CD4-positive, alpha-beta memory T cell (primary cell): Measurements from ENCODE around the gene GRK6. TPM values are rescaled to one million over a fixed set of nuclear protein-coding genes. Genes with fewer than 3 reads are reported as not detected.

ENCODE experiments used
- CTCF ChIA-PET: fragments of 350-600 bp; sonication (Branson Sonifier 250); formaldehyde crosslinking; loops from one replicate; lab custom pipeline; 2021; ENCODE audit warnings: inconsistent platforms; ENCODE audit not compliant: partially characterized antibody; lab: Charles Lee
- POLR2A ChIA-PET: fragments of 350-600 bp; sonication (Branson Sonifier 250); formaldehyde crosslinking; loops from one replicate; lab custom pipeline; 2021; ENCODE audit not compliant: partially characterized antibody; lab: Charles Lee
- DNase-seq, 5 donors: peaks; one replicate each; pipeline versions ENCODE4 v3.0.0 to v3.0.0-alpha.2; 2020 to 2022; ENCODE audit warnings: mixed read lengths in 1 of 5
- H3K27ac ChIP-seq: one replicate; pipeline ENCODE4 v1.7.0; 2013; ENCODE audit warnings: low read depth, low read length
- H3K27me3 ChIP-seq: 2 replicates; pipeline ENCODE4 v1.7.0; 2013; ENCODE audit warnings: mild to moderate bottlenecking, low read length, moderate library complexity; ENCODE audit not compliant: insufficient read depth
- H3K36me3 ChIP-seq: 2 replicates; pipeline ENCODE4 v1.7.0; 2013; ENCODE audit warnings: mild to moderate bottlenecking, low read length, moderate library complexity; ENCODE audit not compliant: insufficient read depth
- H3K4me1 ChIP-seq: 2 replicates; pipeline ENCODE4 v1.7.0; 2013; ENCODE audit warnings: mild to moderate bottlenecking, low read length, moderate library complexity; ENCODE audit not compliant: insufficient read depth
- H3K4me3 ChIP-seq, 2 donors: one replicate each; pipeline ENCODE4 v1.7.0; 2013; ENCODE audit warnings: low read length in 2 of 2, mild to moderate bottlenecking in 1 of 2
- H3K9me3 ChIP-seq, 2 donors: one replicate each; pipeline ENCODE4 v1.7.0; 2013; ENCODE audit warnings: low read length in 2 of 2, control low read depth in 1 of 2; ENCODE audit not compliant: control insufficient read depth in 1 of 2
- H3K27ac Mint-ChIP-seq, 7 donors: one replicate each; pipeline ENCODE4 v1.8.0; 2020 to 2021; ENCODE audit warnings: mixed read lengths in 7 of 7, mild to moderate bottlenecking in 6 of 7, inconsistent platforms in 3 of 7, moderate library complexity in 3 of 7
- H3K27me3 Mint-ChIP-seq, 2 donors: one replicate each; pipeline ENCODE4 v1.8.0; 2020 to 2021; ENCODE audit warnings: mixed read lengths in 2 of 2
- H3K36me3 Mint-ChIP-seq, 2 donors: one replicate each; pipeline ENCODE4 v1.8.0; 2020 to 2021; ENCODE audit warnings: mixed read lengths in 2 of 2, inconsistent platforms in 1 of 2, mild to moderate bottlenecking in 1 of 2
- H3K4me1 Mint-ChIP-seq, 4 donors: one replicate each; pipeline ENCODE4 v1.8.0; 2020 to 2021; ENCODE audit warnings: mixed read lengths in 4 of 4, mild to moderate bottlenecking in 1 of 4
- H3K4me3 Mint-ChIP-seq, 8 donors: one replicate each; pipeline ENCODE4 v1.8.0; 2020 to 2021; ENCODE audit warnings: mixed read lengths in 8 of 8, mild to moderate bottlenecking in 7 of 8, moderate library complexity in 6 of 8, inconsistent platforms in 3 of 8
- H3K9me3 Mint-ChIP-seq, 8 donors: one replicate each; pipeline ENCODE4 v1.8.0; 2020 to 2021; ENCODE audit warnings: mixed read lengths in 8 of 8, mild to moderate bottlenecking in 5 of 8, inconsistent platforms in 3 of 8, moderate library complexity in 1 of 8
- intact Hi-C: fragments of 100-400 bp; cut with micrococcal nuclease; formaldehyde crosslinking; loops from one replicate; pipeline ENCODE4 v1.15.1; 2023
- polyA plus RNA-seq, 2 donors: library from polyadenylated mRNA; unstranded; fragments of 300-500 nt; fragmentation: Illumina TruSeq; gene quantifications; one replicate each; pipeline ENCODE4 v1.2.3, GENCODE V29; 2021
- total RNA-seq, 2 experiments: library from RNA; stranded (reverse); gene quantifications; one replicate each; pipeline ENCODE4 v1.2.3, GENCODE V29; 2021

Gene GRK6
- total and polyA plus RNA-seq, 4 experiments from 2014 or later = 72.4 to 203 (median 190) TPM

GRCh38 chr5:177455036-177455660, 28.7 kb downstream of the GRK6 start:
- H3K27ac ChIP-seq = peak overlapping the region; percentile 96
- Mint-ChIP-seq H3K36me3 (peaks cover 0 to 9% of the 10 kb centered on the region in 2 donors), H3K27ac (peak overlapping the region; percentile 47 to 97 (median 87)), H3K27me3 (peaks cover 0 to 2% of the 10 kb centered on the region in 2 donors), H3K4me1 (peaks cover 9 to 36% (median 23%) of the 10 kb centered on the region in 4 donors), H3K9me3 (peaks cover 0 to 2% (median 0%) of the 10 kb centered on the region in 8 donors), H3K4me3 (peak overlapping the region; percentile 71 to 91 (median 82))
- no peaks in the 10 kb centered on the region for H3K36me3 ChIP-seq
- peak overlapping the region; percentile 36 to 77 for H3K4me3 ChIP-seq
- intact Hi-C loops = loop anchor here (2.0 to 5.0 kb wide), 2 partner anchors 323 to 338 kb away; partner anchors contain the start of gene NSD1
- ChIA-PET CTCF (interaction anchor here (0.8 to 26.1 kb wide), 31 partner anchors 9 to 269 kb away, joined by 3 to 821 read pairs (median 5); partner anchors contain the start of genes DBN1, F12, GRK6 and LMAN2), POLR2A (interaction anchor here (0.6 to 20.7 kb wide), 31 partner anchors 8 to 154 kb away, joined by 3 to 1171 read pairs (median 8); partner anchors contain the start of genes F12, GRK6, LMAN2 and PDLIM7)
- H3K27me3 ChIP-seq = no peaks in the 10 kb centered on the region
- peak; percentile 93 to 95 (median 94) for DNase-seq
- peaks cover 16% of the 10 kb centered on the region for H3K4me1 ChIP-seq
- no peaks in the 10 kb centered on the region for H3K9me3 ChIP-seq

DNA sequence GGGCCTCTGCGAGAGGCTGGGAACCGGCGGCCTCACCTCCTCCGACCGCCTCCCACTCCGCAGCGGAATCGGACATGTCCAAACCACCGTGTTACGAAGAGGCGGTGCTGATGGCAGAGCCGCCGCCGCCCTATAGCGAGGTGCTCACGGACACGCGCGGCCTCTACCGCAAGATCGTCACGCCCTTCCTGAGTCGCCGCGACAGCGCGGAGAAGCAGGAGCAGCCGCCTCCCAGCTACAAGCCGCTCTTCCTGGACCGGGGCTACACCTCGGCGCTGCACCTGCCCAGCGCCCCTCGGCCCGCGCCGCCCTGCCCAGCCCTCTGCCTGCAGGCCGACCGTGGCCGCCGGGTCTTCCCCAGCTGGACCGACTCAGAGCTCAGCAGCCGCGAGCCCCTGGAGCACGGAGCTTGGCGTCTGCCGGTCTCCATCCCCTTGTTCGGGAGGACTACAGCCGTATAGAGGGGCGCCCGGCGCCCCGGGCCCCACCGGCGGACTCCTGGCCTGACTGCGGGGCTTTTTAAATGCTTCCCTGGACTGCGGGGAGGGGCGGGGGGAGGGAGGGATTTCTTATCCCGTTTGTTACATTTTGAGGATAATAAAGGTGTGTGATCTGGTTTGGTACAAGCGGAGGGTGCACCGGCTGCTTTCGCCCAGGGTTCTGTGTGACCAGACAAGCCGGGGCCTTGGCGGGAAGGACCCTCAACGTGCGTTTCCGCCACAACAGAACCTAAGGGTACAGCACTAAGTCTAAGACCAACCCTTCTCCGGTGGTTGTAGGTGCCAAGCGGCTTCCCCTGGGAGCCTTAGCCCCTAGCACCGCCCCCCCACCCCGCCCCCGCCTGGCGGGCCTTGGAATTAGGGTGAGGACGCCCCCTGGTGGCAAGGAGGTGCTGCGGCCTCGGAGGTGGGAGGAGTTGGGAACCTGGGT, 29.4 kb downstream of the GRK6 start:
- ChIA-PET CTCF (interaction anchor here (0.6 to 26.1 kb wide), 32 partner anchors 8 to 270 kb away, joined by 3 to 821 read pairs (median 5); partner anchors contain the start of genes DBN1, F12, GRK6 and LMAN2), POLR2A (interaction anchor here (0.6 to 20.7 kb wide), 32 partner anchors 8 to 302 kb away, joined by 3 to 1171 read pairs (median 6); partner anchors contain the start of genes F12, GRK6, LMAN2 and PDLIM7)
- H3K9me3 Mint-ChIP-seq = peaks cover 0 to 2% (median 0%) of the 10 kb centered on the region in 8 donors
- peak; percentile 84 to 92 (median 87) for DNase-seq
- H3K4me3 Mint-ChIP-seq = peak overlapping the region; percentile 81 to 96 (median 87)
- Histone ChIP-seq H3K36me3 (no peaks in the 10 kb centered on the region), H3K9me3 (no peaks in the 10 kb centered on the region), H3K4me1 (peaks cover 16% of the 10 kb centered on the region), H3K4me3 (peak overlapping the region; percentile 36 to 77), H3K27ac (peak overlapping the region; percentile 96), H3K27me3 (no peaks in the 10 kb centered on the region)
- intact Hi-C loops = loop anchor here (1.0 to 5.0 kb wide), 4 partner anchors 66 to 339 kb away; partner anchors contain the start of gene NSD1
- H3K4me1 Mint-ChIP-seq = peaks cover 9 to 36% (median 22%) of the 10 kb centered on the region in 4 donors
- H3K27ac Mint-ChIP-seq = peak overlapping the region; percentile 86 to 97 (median 94)
- H3K27me3 Mint-ChIP-seq = peaks cover 0 to 2% of the 10 kb centered on the region in 2 donors
- peaks cover 0 to 7% of the 10 kb centered on the region in 2 donors for H3K36me3 Mint-ChIP-seq

DNA sequence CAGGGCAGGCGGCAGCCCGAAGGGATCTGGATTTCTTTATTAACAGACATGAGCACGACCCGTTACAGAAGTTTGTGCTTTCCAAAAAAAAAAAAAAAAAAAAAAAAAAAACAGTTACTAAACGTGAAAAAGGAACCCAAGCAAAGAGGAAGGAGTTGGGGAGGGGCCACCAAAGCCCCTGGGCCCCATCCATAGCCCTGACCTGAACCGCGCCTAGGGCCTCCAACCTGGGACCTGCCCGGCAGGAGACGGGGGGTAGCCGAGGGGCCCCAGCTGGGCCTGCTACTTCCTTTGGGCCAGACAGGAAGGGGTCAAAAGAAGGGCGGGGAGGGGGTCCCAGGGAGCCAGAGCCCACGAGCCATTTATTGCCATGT, 30.1 kb downstream of the GRK6 start:
- ChIA-PET POLR2A (interaction anchor here (0.6 to 18.7 kb wide), 8 partner anchors 11 to 143 kb away, joined by 3 to 555 read pairs (median 16); partner anchors contain the start of genes PDLIM7, PFN3 and PRR7), CTCF (interaction anchor here (0.7 to 26.1 kb wide), 16 partner anchors 10 to 610 kb away, joined by 3 to 821 read pairs (median 3); partner anchors contain the start of genes F12, MXD3, PDLIM7 and PFN3)
- Mint-ChIP-seq H3K4me3 (peak overlapping the region in 6 of 8 donors; percentile 81 to 96 (median 88)), H3K9me3 (peaks cover 0 to 2% (median 0%) of the 10 kb centered on the region in 8 donors), H3K27ac (peak overlapping the region in 6 of 7 donors; percentile 50 to 97 (median 94)), H3K4me1 (peaks cover 11 to 36% (median 22%) of the 10 kb centered on the region in 4 donors), H3K27me3 (peaks cover 0 to 2% of the 10 kb centered on the region in 2 donors), H3K36me3 (peaks cover 0 to 7% of the 10 kb centered on the region in 2 donors)
- H3K4me3 ChIP-seq = peak overlapping the region in 1 of 2 donors; percentile 77
- H3K27me3 ChIP-seq = no peaks in the 10 kb centered on the region
- peaks cover 16% of the 10 kb centered on the region for H3K4me1 ChIP-seq
- intact Hi-C loops = loop anchor here (1.0 to 5.0 kb wide), 3 partner anchors 66 to 324 kb away; partner anchors contain the start of gene NSD1
- H3K36me3 ChIP-seq = no peaks in the 10 kb centered on the region
- H3K9me3 ChIP-seq = no peaks in the 10 kb centered on the region
- DNase-seq = no peak
- H3K27ac ChIP-seq = no peak overlapping the region

- Histone ChIP-seq H3K27ac (no peak overlapping the region), H3K36me3 (no peaks in the 10 kb centered on the region), H3K4me3 (no peak overlapping the region), H3K4me1 (peaks cover 20% of the 10 kb centered on the region), H3K9me3 (no peaks in the 10 kb centered on the region), H3K27me3 (no peaks in the 10 kb centered on the region)
- ChIA-PET CTCF (interaction anchor here (0.7 to 26.1 kb wide), 18 partner anchors 9 to 609 kb away, joined by 3 to 821 read pairs (median 3); partner anchors contain the start of genes DDX41, F12, MXD3 and PDLIM7), POLR2A (interaction anchor here (0.6 to 18.7 kb wide), 10 partner anchors 12 to 143 kb away, joined by 3 to 555 read pairs (median 8); partner anchors contain the start of genes GRK6, PDLIM7, PFN3 and PRR7)
- Mint-ChIP-seq H3K4me1 (peaks cover 8 to 31% (median 19%) of the 10 kb centered on the region in 4 donors), H3K36me3 (peaks cover 0 to 7% of the 10 kb centered on the region in 2 donors), H3K27ac (peak overlapping the region in 6 of 7 donors; percentile 27 to 97 (median 68)), H3K9me3 (peaks cover 0 to 2% (median 0%) of the 10 kb centered on the region in 8 donors), H3K27me3 (peaks cover 0 to 2% of the 10 kb centered on the region in 2 donors), H3K4me3 (peak overlapping the region in 3 of 8 donors; percentile 50 to 83 (median 52))
- intact Hi-C loops = loop anchor here (1.0 to 5.0 kb wide), 3 partner anchors 67 to 325 kb away; partner anchors contain the start of gene NSD1
- peak in 4 of 5 donors; percentile 47 to 75 (median 57) for DNase-seq
These were observed 30.7 kb downstream of the GRK6 start for GRCh38 chr5:177456976-177457851.

GRCh38 chr5:177457852-177458681, 31.6 kb downstream of the GRK6 start:
- Histone ChIP-seq H3K9me3 (no peaks in the 10 kb centered on the region), H3K27ac (no peak overlapping the region), H3K4me3 (no peak overlapping the region), H3K4me1 (peaks cover 20% of the 10 kb centered on the region), H3K27me3 (no peaks in the 10 kb centered on the region), H3K36me3 (no peaks in the 10 kb centered on the region)
- Mint-ChIP-seq H3K27ac (peak overlapping the region in 1 of 7 donors; percentile 97), H3K9me3 (no peaks in the 10 kb centered on the region), H3K27me3 (peaks cover 1 to 2% of the 10 kb centered on the region in 2 donors), H3K4me3 (no peak overlapping the region), H3K36me3 (peaks cover 0 to 7% of the 10 kb centered on the region in 2 donors), H3K4me1 (peaks cover 7 to 31% (median 19%) of the 10 kb centered on the region in 4 donors)
- ChIA-PET CTCF (interaction anchor here (1.0 to 26.1 kb wide), 8 partner anchors 14 to 142 kb away, joined by 3 to 821 read pairs (median 6); partner anchors contain the start of genes F12, MXD3, PDLIM7 and PFN3), POLR2A (interaction anchor here (0.7 to 18.7 kb wide), 5 partner anchors 26 to 69 kb away, joined by 4 to 555 read pairs (median 4); partner anchors contain the start of genes GRK6 and PFN3)
- no peak for DNase-seq
- intact Hi-C loops = loop anchor here (5.0 kb wide), 1 partner anchor 326 kb away; the partner anchor contains the start of gene NSD1
